ENCODE results near the gene ANKRD33B. TPM values are rescaled to one million over a fixed set of nuclear protein-coding genes. Genes with fewer than 3 reads are reported as not detected.

The ANKRD33B gene
- total and polyA plus RNA-seq, 2 experiments from 2014 or later = 2.9 to 15.4 TPM

GRCh38 chr5:10653751-10654400 is 90.0 kb downstream of the ANKRD33B start (continued):
- TF ChIP-seq, protein P1, sequence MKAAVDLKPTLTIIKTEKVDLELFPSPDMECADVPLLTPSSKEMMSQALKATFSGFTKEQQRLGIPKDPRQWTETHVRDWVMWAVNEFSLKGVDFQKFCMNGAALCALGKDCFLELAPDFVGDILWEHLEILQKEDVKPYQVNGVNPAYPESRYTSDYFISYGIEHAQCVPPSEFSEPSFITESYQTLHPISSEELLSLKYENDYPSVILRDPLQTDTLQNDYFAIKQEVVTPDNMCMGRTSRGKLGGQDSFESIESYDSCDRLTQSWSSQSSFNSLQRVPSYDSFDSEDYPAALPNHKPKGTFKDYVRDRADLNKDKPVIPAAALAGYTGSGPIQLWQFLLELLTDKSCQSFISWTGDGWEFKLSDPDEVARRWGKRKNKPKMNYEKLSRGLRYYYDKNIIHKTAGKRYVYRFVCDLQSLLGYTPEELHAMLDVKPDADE (IDR thresholded peaks at IDR 0.05) = no peak
- TF ChIP-seq CREB1 (CRISPR knock-in tag; IDR thresholded peaks at IDR 0.05; ENCODE audit: low read depth) = no peak
- TF ChIP-seq NANOG (IDR thresholded peaks at IDR 0.05; ENCODE audit: borderline replicate concordance) = no peak

GRCh38 chr5:10654566-10654965 is 90.7 kb downstream of the ANKRD33B start:
- peaks cover 12% of the 10 kb centered on the region for H3K36me3 Mint-ChIP-seq (ENCODE audit: low read depth)
- Histone ChIP-seq H3K79me2 (replicated peaks; ENCODE audit: insufficient read depth) (no peaks in the 10 kb centered on the region), H4K20me1 (replicated peaks; ENCODE audit: insufficient read depth) (no peaks in the 10 kb centered on the region), H3F3A (replicated peaks; ENCODE audit: low read depth) (0 out of 2 replicates have a peak, but pooled peaks cover 3% of the 10 kb centered on the region), H3K36me3 (ENCODE audit: insufficient read depth) (no peaks in the 10 kb centered on the region), H3K27ac (ENCODE audit: low read depth) (no peak overlapping the region), H3K4me2 (no peak overlapping the region), H3K27me3 (ENCODE audit: insufficient read depth) (no peaks in the 10 kb centered on the region), H2AFZ (no peak overlapping the region), H3K4me3 (no peak overlapping the region), H3K4me1 (ENCODE audit: insufficient read depth) (no peaks in the 10 kb centered on the region), H3K9me2 (ENCODE audit: insufficient read depth) (no peaks in the 10 kb centered on the region)
- peaks cover 5% of the 10 kb centered on the region for H3K27me3 Mint-ChIP-seq (ENCODE audit: insufficient read depth, low read depth, poor library complexity)
- no peak overlapping the region for H3K27ac Mint-ChIP-seq
- DNase-seq (ENCODE audit: low spot score) (no peak), ATAC-seq (no peak)
- H3K4me1 Mint-ChIP-seq = peaks cover 19% of the 10 kb centered on the region; the same call in 2 of the 3 replicates
- no peak overlapping the region for H3K4me3 Mint-ChIP-seq
- no peaks in the 10 kb centered on the region for H3K9me3 Mint-ChIP-seq
- TF ChIP-seq JUNB (IDR thresholded peaks at IDR 0.05; ENCODE audit: unreplicated experiment) = no peak
- TF ChIP-seq ZNF462 (CRISPR knock-in tag; IDR thresholded peaks at IDR 0.05) = no peak
- TF ChIP-seq, protein P2, sequence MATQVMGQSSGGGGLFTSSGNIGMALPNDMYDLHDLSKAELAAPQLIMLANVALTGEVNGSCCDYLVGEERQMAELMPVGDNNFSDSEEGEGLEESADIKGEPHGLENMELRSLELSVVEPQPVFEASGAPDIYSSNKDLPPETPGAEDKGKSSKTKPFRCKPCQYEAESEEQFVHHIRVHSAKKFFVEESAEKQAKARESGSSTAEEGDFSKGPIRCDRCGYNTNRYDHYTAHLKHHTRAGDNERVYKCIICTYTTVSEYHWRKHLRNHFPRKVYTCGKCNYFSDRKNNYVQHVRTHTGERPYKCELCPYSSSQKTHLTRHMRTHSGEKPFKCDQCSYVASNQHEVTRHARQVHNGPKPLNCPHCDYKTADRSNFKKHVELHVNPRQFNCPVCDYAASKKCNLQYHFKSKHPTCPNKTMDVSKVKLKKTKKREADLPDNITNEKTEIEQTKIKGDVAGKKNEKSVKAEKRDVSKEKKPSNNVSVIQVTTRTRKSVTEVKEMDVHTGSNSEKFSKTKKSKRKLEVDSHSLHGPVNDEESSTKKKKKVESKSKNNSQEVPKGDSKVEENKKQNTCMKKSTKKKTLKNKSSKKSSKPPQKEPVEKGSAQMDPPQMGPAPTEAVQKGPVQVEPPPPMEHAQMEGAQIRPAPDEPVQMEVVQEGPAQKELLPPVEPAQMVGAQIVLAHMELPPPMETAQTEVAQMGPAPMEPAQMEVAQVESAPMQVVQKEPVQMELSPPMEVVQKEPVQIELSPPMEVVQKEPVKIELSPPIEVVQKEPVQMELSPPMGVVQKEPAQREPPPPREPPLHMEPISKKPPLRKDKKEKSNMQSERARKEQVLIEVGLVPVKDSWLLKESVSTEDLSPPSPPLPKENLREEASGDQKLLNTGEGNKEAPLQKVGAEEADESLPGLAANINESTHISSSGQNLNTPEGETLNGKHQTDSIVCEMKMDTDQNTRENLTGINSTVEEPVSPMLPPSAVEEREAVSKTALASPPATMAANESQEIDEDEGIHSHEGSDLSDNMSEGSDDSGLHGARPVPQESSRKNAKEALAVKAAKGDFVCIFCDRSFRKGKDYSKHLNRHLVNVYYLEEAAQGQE (IDR thresholded peaks at IDR 0.05; ENCODE audit: unreplicated experiment) = no peak
- TF ChIP-seq, protein P1 (IDR thresholded peaks at IDR 0.05) = no peak
- TF ChIP-seq NANOG (IDR thresholded peaks at IDR 0.05; ENCODE audit: borderline replicate concordance) = no peak
- TF ChIP-seq EZH2 (IDR thresholded peaks at IDR 0.05; ENCODE audit: low read depth, unreplicated experiment) = no peak
- no peak for TF ChIP-seq STAT1 (IDR thresholded peaks at IDR 0.05; ENCODE audit: unreplicated experiment)
- no peak for TF ChIP-seq ZNF331 (CRISPR knock-in tag; IDR thresholded peaks at IDR 0.05; ENCODE audit: low read depth)
- no peak for TF ChIP-seq POLR2AphosphoS5 (IDR thresholded peaks at IDR 0.05; ENCODE audit: low read depth)
- no peak for TF ChIP-seq ZNF114 (CRISPR knock-in tag; IDR thresholded peaks at IDR 0.05)
- TF ChIP-seq EZH2phosphoT487 (IDR thresholded peaks at IDR 0.05; ENCODE audit: unreplicated experiment) = no peak
- TF ChIP-seq CREB1 (CRISPR knock-in tag; IDR thresholded peaks at IDR 0.05; ENCODE audit: low read depth) = no peak

Data from GM23338 (cell line).